Iris pigment epithelial cell (primary cell): ENCODE results near the gene SGMS1.
A peak's percentile ranks its signal among the peaks of the same experiment; 100 is the strongest.
"Not testable (repeated sequence)": the region's sequence is repeated elsewhere in the genome, so short reads cannot be mapped to it uniquely, and the experiment has no call there.

Experiments
- DNase-seq: peaks from one replicate; pipeline ENCODE4 v3.0.0-alpha.2; 2011; ENCODE audit warnings: low read depth

Gene SGMS1

GRCh38 chr10:50469288-50469687, 154.5 kb downstream of the SGMS1 start:
- DNase-seq: peak; percentile 48

- DNase-seq: no peak
These were observed 156.5 kb downstream of the SGMS1 start for GRCh38 chr10:50467209-50467608.

- DNase-seq: peak; percentile 72
These were observed 159.7 kb downstream of the SGMS1 start for GRCh38 chr10:50464004-50464409.

- no peak for DNase-seq
These were observed 161.9 kb downstream of the SGMS1 start for GRCh38 chr10:50461834-50462233.

GRCh38 chr10:50461123-50461522, 162.6 kb downstream of the SGMS1 start:
- no peak for DNase-seq

GRCh38 chr10:50456719-50457118, 167.0 kb downstream of the SGMS1 start:
- DNase-seq: no peak

GRCh38 chr10:50453940-50454339, 169.8 kb downstream of the SGMS1 start:
- DNase-seq: no peak

- no peak for DNase-seq
These were observed 171.2 kb downstream of the SGMS1 start for GRCh38 chr10:50452603-50453002.

- DNase-seq: peak; percentile 20
These were observed 176.1 kb downstream of the SGMS1 start for GRCh38 chr10:50447691-50448090.

- DNase-seq: not testable (repeated sequence)
These were observed 178.0 kb downstream of the SGMS1 start for GRCh38 chr10:50445777-50446176.

GRCh38 chr10:50440489-50440888, 183.3 kb downstream of the SGMS1 start:
- DNase-seq: no peak

GRCh38 chr10:50439806-50440205, 183.9 kb downstream of the SGMS1 start:
- DNase-seq: peak; percentile 39

- DNase-seq: no peak
These were observed 184.6 kb downstream of the SGMS1 start for GRCh38 chr10:50439187-50439586.

- no peak for DNase-seq
These were observed 185.5 kb downstream of the SGMS1 start for GRCh38 chr10:50438049-50438936.

- DNase-seq: no peak
These were observed 186.5 kb downstream of the SGMS1 start for GRCh38 chr10:50437248-50437647.

GRCh38 chr10:50436805-50437204, 187.0 kb downstream of the SGMS1 start:
- no peak for DNase-seq

- no peak for DNase-seq
These were observed 191.3 kb downstream of the SGMS1 start for GRCh38 chr10:50432211-50433009.

- peak; percentile 54 for DNase-seq
These were observed 192.0 kb downstream of the SGMS1 start for GRCh38 chr10:50431791-50432190.

GRCh38 chr10:50431133-50431532, 192.6 kb downstream of the SGMS1 start:
- DNase-seq: peak; percentile 84

- DNase-seq: no peak
These were observed 197.3 kb downstream of the SGMS1 start for GRCh38 chr10:50426485-50426884.

GRCh38 chr10:50425215-50425614, 198.5 kb downstream of the SGMS1 start:
- DNase-seq: not testable (repeated sequence)

GRCh38 chr10:50423448-50423847, 200.3 kb downstream of the SGMS1 start:
- no peak for DNase-seq

GRCh38 chr10:50422259-50422658, 201.5 kb downstream of the SGMS1 start:
- no peak for DNase-seq
